SW480 (cell line): Measurements from ENCODE around the gene CHRNE.
"Not testable (repeated sequence)": the region's sequence is repeated elsewhere in the genome, so short reads cannot be mapped to it uniquely, and the experiment has no call there.

Source experiments
- DNase-seq: peaks from one replicate; pipeline ENCODE4 v3.0.0-alpha.2; 2016; ENCODE audit warnings: low spot score

CHRNE gene

GRCh38 chr17:4906642-4907041 is 3.7 kb upstream of the CHRNE start:
- not testable (repeated sequence) for DNase-seq

- DNase-seq = no peak
Measured at GRCh38 chr17:4902540-4902939, 358 bp downstream of the CHRNE start.

GRCh38 chr17:4901648-4902344 is 1.1 kb downstream of the CHRNE start:
- no peak for DNase-seq

- DNase-seq = no peak
Measured at GRCh38 chr17:4901108-4901647, 1.7 kb downstream of the CHRNE start.

- DNase-seq = no peak
Measured at GRCh38 chr17:4900231-4901107, 2.4 kb downstream of the CHRNE start.

GRCh38 chr17:4899341-4900230 is 3.3 kb downstream of the CHRNE start, which contains the start of gene C17orf107:
Gene C17orf107 (plus strand): TSS chr17:4899536. CDS start chr17:4899763, 227 bp downstream.
- DNase-seq = no peak

- no peak for DNase-seq
Measured at GRCh38 chr17:4898927-4899326, 4.0 kb downstream of the CHRNE start.

- no peak for DNase-seq
Measured at GRCh38 chr17:4898351-4898750, 4.5 kb downstream of the CHRNE start.

GRCh38 chr17:4897785-4898184 is 5.1 kb downstream of the CHRNE start:
- DNase-seq = no peak

GRCh38 chr17:4897198-4897687 is 5.7 kb downstream of the CHRNE start:
- DNase-seq = no peak

GRCh38 chr17:4896332-4897197 is 6.3 kb downstream of the CHRNE start:
- no peak for DNase-seq

- no peak for DNase-seq
Measured at GRCh38 chr17:4895657-4896331, 7.1 kb downstream of the CHRNE start.

- DNase-seq = no peak
Measured at GRCh38 chr17:4895121-4895520, 7.8 kb downstream of the CHRNE start.

GRCh38 chr17:4893721-4894560 is 9.0 kb downstream of the CHRNE start:
- DNase-seq = no peak

- DNase-seq = no peak
Measured at GRCh38 chr17:4893272-4893671, 9.6 kb downstream of the CHRNE start.

GRCh38 chr17:4892499-4893221 is 10.2 kb downstream of the CHRNE start:
- DNase-seq = no peak

- no peak for DNase-seq
Measured at GRCh38 chr17:4891411-4892410, 11.2 kb downstream of the CHRNE start.
